ENCODE results near the gene DCPS. TPM values are rescaled to one million over a fixed set of nuclear protein-coding genes. Genes with fewer than 3 reads are reported as not detected.
"Not testable (repeated sequence)": the region's sequence is repeated elsewhere in the genome, so short reads cannot be mapped to it uniquely, and the experiment has no call there.

DCPS gene, protein sequence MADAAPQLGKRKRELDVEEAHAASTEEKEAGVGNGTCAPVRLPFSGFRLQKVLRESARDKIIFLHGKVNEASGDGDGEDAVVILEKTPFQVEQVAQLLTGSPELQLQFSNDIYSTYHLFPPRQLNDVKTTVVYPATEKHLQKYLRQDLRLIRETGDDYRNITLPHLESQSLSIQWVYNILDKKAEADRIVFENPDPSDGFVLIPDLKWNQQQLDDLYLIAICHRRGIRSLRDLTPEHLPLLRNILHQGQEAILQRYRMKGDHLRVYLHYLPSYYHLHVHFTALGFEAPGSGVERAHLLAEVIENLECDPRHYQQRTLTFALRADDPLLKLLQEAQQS
- total RNA-seq (10 to 100 TPM; 10.7 to 20.4 TPM), polyA plus RNA-seq (10 to 100 TPM; 20.4 to 26.3 TPM)
- long read RNA-seq, donor 1, transcript DCPS-201 (6 exons, 1,479 nt) = major isoform, 11 of 18 reads
- long read RNA-seq, donor 1, partial matches to known transcripts = 7 of 18 reads
- long read RNA-seq, donor 1, other reads (novel, unspliced or antisense) = 0 of 18 reads
- long read RNA-seq, donor 2, transcript DCPS-201 (6 exons, 1,479 nt) = major isoform, 6 of 6 reads
- long read RNA-seq, donor 2, partial matches to known transcripts = 0 of 6 reads
- long read RNA-seq, donor 2, other reads (novel, unspliced or antisense) = 0 of 6 reads
- long read RNA-seq, donor 3, transcript DCPS-201 (6 exons, 1,479 nt) = major isoform, 7 of 7 reads
- long read RNA-seq, donor 3, partial matches to known transcripts = 0 of 7 reads
- long read RNA-seq, donor 3, other reads (novel, unspliced or antisense) = 0 of 7 reads
- long read RNA-seq, donor 4, transcript DCPS-201 (6 exons, 1,479 nt) = major isoform, 7 of 12 reads
- long read RNA-seq, donor 4, partial matches to known transcripts = 5 of 12 reads
- long read RNA-seq, donor 4, other reads (novel, unspliced or antisense) = 0 of 12 reads
- long read RNA-seq, donor 5, transcript DCPS-201 (6 exons, 1,479 nt) = major isoform, 9 of 9 reads
- long read RNA-seq, donor 5, partial matches to known transcripts = 0 of 9 reads
- long read RNA-seq, donor 5, other reads (novel, unspliced or antisense) = 0 of 9 reads

DNA sequence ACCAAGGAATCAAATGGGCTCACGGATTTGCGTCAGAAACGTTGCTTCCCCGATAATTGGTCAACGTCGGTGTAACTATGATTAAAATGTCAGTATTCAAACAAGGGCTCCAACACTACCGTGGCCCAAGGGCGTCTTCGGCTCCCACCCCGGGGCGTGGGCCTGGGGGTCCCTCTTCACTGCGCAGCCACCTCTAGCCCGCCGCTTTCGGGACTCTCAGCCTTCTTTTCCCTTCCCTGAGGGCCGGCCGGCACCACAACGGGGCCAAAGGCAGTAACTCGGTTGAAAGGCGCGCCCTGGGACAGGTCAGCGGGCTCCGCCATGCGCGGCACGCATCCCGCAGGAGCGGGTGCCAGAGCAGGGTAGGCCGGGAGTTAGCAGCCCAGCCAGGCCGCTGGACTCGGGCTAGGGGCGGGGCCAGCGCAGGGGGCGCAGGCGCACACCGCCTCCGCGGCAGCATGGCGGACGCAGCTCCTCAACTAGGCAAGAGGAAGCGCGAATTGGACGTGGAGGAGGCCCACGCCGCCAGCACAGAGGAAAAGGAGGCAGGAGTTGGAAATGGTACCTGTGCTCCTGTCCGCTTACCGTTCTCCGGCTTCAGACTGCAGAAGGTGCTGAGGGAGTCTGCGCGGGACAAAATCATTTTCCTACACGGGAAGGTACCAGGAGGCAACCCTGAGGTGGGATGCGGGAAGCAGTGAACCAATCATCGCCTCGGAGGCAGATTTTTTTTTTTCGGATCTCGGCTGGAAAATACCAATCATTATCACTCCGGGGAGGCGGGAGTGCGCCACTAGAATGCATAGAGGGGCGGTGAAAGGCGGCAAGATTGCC lies at the start of gene DCPS:
DCPS (plus strand) TSS at position 438 of the 834 bp plus-strand sequence; CDS start at position 459, 21 bp downstream.
- Histone ChIP-seq H3K27ac (ENCODE audit: low read depth in 1 of 2, low read length in 1 of 2) (peak within 1 kb of the TSS; percentile 85 to 96), H3K27me3 (ENCODE audit: control insufficient read depth in 3 of 3, insufficient read depth in 3 of 3, low read length in 2 of 3) (no peaks in the 10 kb centered on the region), H3K4me3 (peak within 1 kb of the TSS; percentile 67), H3K36me3 (ENCODE audit: control insufficient read depth in 4 of 4, insufficient read depth in 4 of 4, low read length in 4 of 4) (peaks cover 2 to 6% (median 4%) of the 10 kb centered on the region in 4 donors), H3K4me1 (ENCODE audit: control insufficient read depth in 5 of 5, insufficient read depth in 5 of 5, low read length in 5 of 5) (peaks cover 0 to 11% (median 5%) of the 10 kb centered on the region in 5 donors), H3K9me3 (ENCODE audit: control insufficient read depth in 4 of 4, insufficient read depth in 3 of 4, low read length in 3 of 4) (no peaks in the 10 kb centered on the region), H3K9ac (ENCODE audit: insufficient read depth in 1 of 2, low read length in 2 of 2) (peak within 1 kb of the TSS; percentile 46 to 59)
- WGBS, 2 donors = 1 to 2% methylated on average over 61 of the region's 61 CpGs
- peak; percentile 94 to 96 (median 94) for DNase-seq
- TF ChIP-seq, protein P1, sequence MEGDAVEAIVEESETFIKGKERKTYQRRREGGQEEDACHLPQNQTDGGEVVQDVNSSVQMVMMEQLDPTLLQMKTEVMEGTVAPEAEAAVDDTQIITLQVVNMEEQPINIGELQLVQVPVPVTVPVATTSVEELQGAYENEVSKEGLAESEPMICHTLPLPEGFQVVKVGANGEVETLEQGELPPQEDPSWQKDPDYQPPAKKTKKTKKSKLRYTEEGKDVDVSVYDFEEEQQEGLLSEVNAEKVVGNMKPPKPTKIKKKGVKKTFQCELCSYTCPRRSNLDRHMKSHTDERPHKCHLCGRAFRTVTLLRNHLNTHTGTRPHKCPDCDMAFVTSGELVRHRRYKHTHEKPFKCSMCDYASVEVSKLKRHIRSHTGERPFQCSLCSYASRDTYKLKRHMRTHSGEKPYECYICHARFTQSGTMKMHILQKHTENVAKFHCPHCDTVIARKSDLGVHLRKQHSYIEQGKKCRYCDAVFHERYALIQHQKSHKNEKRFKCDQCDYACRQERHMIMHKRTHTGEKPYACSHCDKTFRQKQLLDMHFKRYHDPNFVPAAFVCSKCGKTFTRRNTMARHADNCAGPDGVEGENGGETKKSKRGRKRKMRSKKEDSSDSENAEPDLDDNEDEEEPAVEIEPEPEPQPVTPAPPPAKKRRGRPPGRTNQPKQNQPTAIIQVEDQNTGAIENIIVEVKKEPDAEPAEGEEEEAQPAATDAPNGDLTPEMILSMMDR (IDR thresholded peaks at IDR 0.05; ENCODE audit: control extremely low read depth, extremely low read depth) = no peak
- ATAC-seq (ENCODE audit: insufficient read depth, low FRiP score) = peak; percentile 100

DNA sequence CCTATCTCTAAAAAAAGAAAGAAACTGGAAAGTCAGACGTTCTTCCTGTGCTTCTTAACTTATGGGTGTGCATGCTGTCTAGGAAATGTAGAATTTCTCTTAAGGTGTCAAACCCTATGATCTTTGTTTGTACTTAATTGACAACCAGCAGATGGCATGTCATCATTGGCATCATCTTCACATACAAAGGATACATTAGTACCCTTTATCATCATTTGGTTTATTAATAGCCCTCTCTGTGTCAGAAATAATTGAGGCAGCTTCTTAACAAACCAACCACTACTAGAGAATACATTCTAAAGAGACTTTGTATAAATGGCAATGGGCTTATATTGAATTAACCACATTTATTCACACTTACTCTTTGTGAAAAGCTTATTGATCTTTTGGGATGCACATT lies 49.0 kb upstream of the DCPS start:
- TF ChIP-seq, protein P1 (IDR thresholded peaks at IDR 0.05; ENCODE audit: control extremely low read depth, extremely low read depth) = no peak
- H3K4me3 ChIP-seq = no peak overlapping the region
- ATAC-seq (ENCODE audit: insufficient read depth, low FRiP score) (no peak), DNase-seq (no peak)
- H3K36me3 ChIP-seq (ENCODE audit: control insufficient read depth in 4 of 4, insufficient read depth in 4 of 4, low read length in 4 of 4) = peaks cover 5 to 17% (median 9%) of the 10 kb centered on the region in 4 donors
- no peaks in the 10 kb centered on the region for H3K4me1 ChIP-seq (ENCODE audit: control insufficient read depth in 5 of 5, insufficient read depth in 5 of 5, low read length in 5 of 5)
- no peaks in the 10 kb centered on the region for H3K27me3 ChIP-seq (ENCODE audit: control insufficient read depth in 3 of 3, insufficient read depth in 3 of 3, low read length in 2 of 3)
- H3K27ac ChIP-seq (ENCODE audit: low read depth in 1 of 2, low read length in 1 of 2) = no peak overlapping the region
- H3K9ac ChIP-seq (ENCODE audit: insufficient read depth in 1 of 2, low read length in 2 of 2) = no peak overlapping the region
- WGBS, 2 donors = 56 to 78% methylated on average over 1 of the region's 1 CpG
- H3K9me3 ChIP-seq (ENCODE audit: control insufficient read depth in 4 of 4, insufficient read depth in 3 of 4, low read length in 3 of 4) = no peaks in the 10 kb centered on the region

DNA sequence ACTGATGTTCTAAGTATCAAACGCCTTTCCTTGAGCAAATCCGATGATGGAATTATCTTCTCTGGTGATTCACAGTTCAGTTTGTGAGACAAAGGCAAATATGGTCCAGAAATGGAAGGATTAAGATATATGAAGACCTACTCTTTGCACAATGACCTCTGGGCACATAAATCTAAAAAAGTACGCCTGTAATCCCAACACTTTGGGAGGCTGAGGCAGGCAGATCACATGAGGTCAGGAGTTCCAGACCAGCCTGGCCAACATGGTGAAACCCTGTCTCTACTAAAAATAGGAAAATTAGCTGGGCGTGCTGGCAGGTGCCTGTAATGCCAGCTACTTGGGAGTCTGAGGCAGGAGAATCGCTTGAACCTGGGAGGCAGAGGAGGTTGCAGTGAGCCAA lies 48.4 kb upstream of the DCPS start:
- not testable (repeated sequence) for H3K9ac ChIP-seq (ENCODE audit: insufficient read depth in 1 of 2, low read length in 2 of 2); H3K27ac ChIP-seq (ENCODE audit: low read depth in 1 of 2, low read length in 1 of 2); H3K9me3 ChIP-seq (ENCODE audit: control insufficient read depth in 4 of 4, insufficient read depth in 3 of 4, low read length in 3 of 4); H3K4me3 ChIP-seq; H3K27me3 ChIP-seq (ENCODE audit: control insufficient read depth in 3 of 3, insufficient read depth in 3 of 3, low read length in 2 of 3); ATAC-seq (ENCODE audit: insufficient read depth, low FRiP score); H3K4me1 ChIP-seq (ENCODE audit: control insufficient read depth in 5 of 5, insufficient read depth in 5 of 5, low read length in 5 of 5); DNase-seq
- H3K36me3 ChIP-seq (ENCODE audit: control insufficient read depth in 4 of 4, insufficient read depth in 4 of 4, low read length in 4 of 4) = peaks cover 5 to 17% (median 9%) of the 10 kb centered on the region in 4 donors
- WGBS, 2 donors = 97 to 98% methylated on average over 5 of the region's 5 CpGs

Measured in lung (tissue), 16 donors.